NT2/D1 (cell line): ENCODE results near the gene CDK11B.
A peak's percentile ranks its signal among the peaks of the same experiment; 100 is the strongest.

ENCODE experiments used
- DNase-seq: peaks from one replicate; pipeline ENCODE4 v3.0.0-alpha.2; 2011; ENCODE audit warnings: low read depth, low spot score
- H3K27me3 ChIP-seq: 2 replicates; pipeline ENCODE4 v1.6.0; 2011; ENCODE audit warnings: mild to moderate bottlenecking; ENCODE audit not compliant: insufficient read length, insufficient read depth
- H3K36me3 ChIP-seq: 2 replicates; pipeline ENCODE4 v1.6.1; 2011; ENCODE audit warnings: mild to moderate bottlenecking, low read length, mixed read lengths; ENCODE audit not compliant: insufficient read depth, insufficient read length
- H3K4me1 ChIP-seq: 2 replicates; pipeline ENCODE4 v1.5.1; 2011; ENCODE audit not compliant: insufficient read depth, insufficient read length
- H3K4me3 ChIP-seq: 2 replicates; pipeline ENCODE4 v1.5.1; 2011; ENCODE audit warnings: low read depth; ENCODE audit not compliant: insufficient read length
- H3K9ac ChIP-seq: 2 replicates; pipeline ENCODE4 v1.6.0; 2011; ENCODE audit warnings: low read depth; ENCODE audit not compliant: insufficient read length
- H3K9me3 ChIP-seq: 2 replicates; pipeline ENCODE4 v1.5.1; 2011; ENCODE audit warnings: mild to moderate bottlenecking, low read length; ENCODE audit not compliant: insufficient read depth
- SUZ12 ChIP-seq: IDR thresholded peaks from 2 replicates; pipeline ENCODE4 v1.6.1; 2011; ENCODE audit not compliant: insufficient read length, insufficient read depth; ENCODE audit errors: extremely low read depth
- YY1 ChIP-seq: IDR thresholded peaks from 2 replicates; pipeline ENCODE4 v1.6.1; 2011; ENCODE audit not compliant: insufficient read length, insufficient read depth
- ZNF274 ChIP-seq: IDR thresholded peaks from 2 replicates; pipeline ENCODE4 v1.6.1; 2011; ENCODE audit warnings: mild to moderate bottlenecking, low read depth, low read length

Gene CDK11B

GRCh38 chr1:1614204-1614953 lies 44.4 kb downstream of the CDK11B start:
- DNase-seq = no peak
- TF ChIP-seq SUZ12 = no peak
- peaks cover 9% of the 10 kb centered on the region for H3K4me1 ChIP-seq
- H3K36me3 ChIP-seq = peaks cover 22% of the 10 kb centered on the region
- H3K9ac ChIP-seq = peak overlapping the region; percentile 85
- peak overlapping the region; percentile 95 for H3K4me3 ChIP-seq
- no peaks in the 10 kb centered on the region for H3K9me3 ChIP-seq
- H3K27me3 ChIP-seq = peaks cover 7% of the 10 kb centered on the region

DNA sequence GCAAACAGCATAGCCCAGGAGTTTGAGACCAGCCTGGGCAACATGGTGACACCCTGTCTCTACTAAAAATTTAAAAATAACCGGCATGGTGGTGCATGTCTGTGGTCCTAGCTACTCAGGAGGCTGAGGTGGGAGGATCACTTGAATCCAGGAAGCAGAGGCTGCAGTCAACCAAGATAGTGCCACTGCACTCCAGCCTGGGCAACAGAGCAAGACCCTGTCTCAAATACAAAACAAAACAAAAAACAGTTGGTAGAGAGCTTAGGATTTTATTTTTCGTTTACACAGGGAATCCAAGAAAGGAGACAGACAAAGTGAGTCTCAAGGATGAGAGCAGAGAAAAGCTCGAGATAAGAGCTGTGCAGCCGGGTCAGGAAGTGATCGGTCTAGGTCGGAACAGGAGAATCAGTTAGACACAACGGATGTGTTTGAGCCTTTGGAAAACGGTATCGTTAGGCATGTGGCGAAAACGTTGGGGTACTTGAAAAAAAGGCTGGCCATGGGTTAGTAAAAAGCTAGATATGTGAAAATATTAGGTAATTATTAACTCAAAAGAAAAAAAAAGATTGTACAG lies 45.2 kb downstream of the CDK11B start:
- Histone ChIP-seq H3K4me1 (peaks cover 9% of the 10 kb centered on the region), H3K4me3 (no peak overlapping the region), H3K9ac (no peak overlapping the region), H3K9me3 (no peaks in the 10 kb centered on the region), H3K27me3 (peaks cover 7% of the 10 kb centered on the region), H3K36me3 (peaks cover 21% of the 10 kb centered on the region)
- no peak for TF ChIP-seq ZNF274
- no peak for TF ChIP-seq SUZ12
- TF ChIP-seq YY1 = no peak
- no peak for DNase-seq

GRCh38 chr1:1612104-1612400 lies 46.8 kb downstream of the CDK11B start:
- H3K9ac ChIP-seq = no peak overlapping the region
- DNase-seq = no peak
- TF ChIP-seq YY1 (no peak), ZNF274 (no peak), SUZ12 (no peak)
- H3K4me3 ChIP-seq = no peak overlapping the region
- peaks cover 7% of the 10 kb centered on the region for H3K36me3 ChIP-seq
- peaks cover 9% of the 10 kb centered on the region for H3K4me1 ChIP-seq
- no peaks in the 10 kb centered on the region for H3K9me3 ChIP-seq
- peaks cover 7% of the 10 kb centered on the region for H3K27me3 ChIP-seq

GRCh38 chr1:1610796-1611195 lies 48.0 kb downstream of the CDK11B start:
- Histone ChIP-seq H3K4me3 (no peak overlapping the region), H3K4me1 (peaks cover 4% of the 10 kb centered on the region), H3K9me3 (no peaks in the 10 kb centered on the region), H3K27me3 (no peaks in the 10 kb centered on the region), H3K36me3 (peaks cover 7% of the 10 kb centered on the region), H3K9ac (no peak overlapping the region)
- no peak for DNase-seq
- no peak for TF ChIP-seq ZNF274
- TF ChIP-seq SUZ12 = no peak
- no peak for TF ChIP-seq YY1

DNA sequence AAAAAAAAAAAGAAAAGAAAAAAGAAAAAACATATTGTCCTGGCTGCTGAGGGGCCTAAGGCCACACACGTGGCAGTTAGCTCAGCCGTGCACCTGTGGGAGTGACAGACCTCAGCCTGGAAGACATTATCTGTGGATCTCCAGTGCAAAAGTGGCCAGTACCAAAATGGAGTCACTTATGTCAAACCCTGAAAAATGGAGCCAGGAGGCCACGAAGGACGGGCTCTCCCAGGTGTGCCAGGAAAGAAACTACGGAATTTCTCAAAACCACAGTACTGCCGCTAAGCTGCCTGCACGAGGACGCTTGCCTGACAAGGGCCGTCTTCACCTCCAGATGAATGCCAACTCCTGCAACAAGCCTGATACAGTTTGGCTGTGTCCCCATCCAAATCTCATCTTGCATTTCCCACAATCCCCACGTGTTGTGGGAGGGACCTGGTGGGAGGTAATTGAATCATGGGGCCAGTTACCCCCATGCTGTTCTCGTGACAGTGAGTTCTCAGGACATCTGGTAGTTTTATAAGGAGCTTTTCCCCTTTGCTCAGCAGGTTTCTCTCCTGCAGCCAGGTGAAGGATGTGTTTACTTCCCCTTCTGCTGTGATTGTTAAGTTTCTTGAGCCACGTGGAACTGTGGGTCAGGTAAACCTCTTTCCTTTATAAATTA lies 48.9 kb downstream of the CDK11B start:
- Histone ChIP-seq H3K9ac (no peak overlapping the region), H3K27me3 (no peaks in the 10 kb centered on the region), H3K4me3 (no peak overlapping the region), H3K4me1 (peaks cover 4% of the 10 kb centered on the region), H3K9me3 (no peaks in the 10 kb centered on the region), H3K36me3 (peaks cover 7% of the 10 kb centered on the region)
- TF ChIP-seq ZNF274 (no peak), SUZ12 (no peak), YY1 (no peak)
- DNase-seq = no peak

GRCh38 chr1:1606232-1606631 lies 52.6 kb downstream of the CDK11B start:
- Histone ChIP-seq H3K9ac (no peak overlapping the region), H3K36me3 (no peaks in the 10 kb centered on the region), H3K27me3 (peaks cover 5% of the 10 kb centered on the region), H3K4me3 (no peak overlapping the region), H3K4me1 (peaks cover 4% of the 10 kb centered on the region), H3K9me3 (no peaks in the 10 kb centered on the region)
- DNase-seq = no peak
- TF ChIP-seq ZNF274 (no peak), YY1 (no peak), SUZ12 (no peak)

DNA sequence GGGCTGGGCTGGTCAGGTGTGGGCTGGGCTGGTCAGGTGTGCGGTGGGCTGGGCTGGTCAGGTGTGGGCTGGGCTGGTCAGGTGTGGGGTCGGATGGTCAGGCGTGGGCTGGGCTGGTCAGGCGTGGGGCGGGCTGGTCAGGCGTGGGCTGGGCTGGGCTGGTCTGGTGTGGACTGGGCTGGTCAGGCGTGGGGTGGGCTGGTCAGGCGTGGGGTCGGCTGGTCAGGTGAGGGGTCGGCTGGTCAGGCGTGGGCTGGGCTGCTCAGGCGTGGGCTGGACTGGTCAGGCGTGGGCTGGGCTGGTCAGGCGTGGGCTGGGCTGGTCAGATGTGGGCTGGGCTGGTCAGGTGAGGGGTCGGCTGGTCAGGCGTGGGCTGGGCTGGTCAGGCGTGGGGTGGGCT lies 53.1 kb downstream of the CDK11B start:
- Histone ChIP-seq H3K36me3 (no peaks in the 10 kb centered on the region), H3K9me3 (no peaks in the 10 kb centered on the region), H3K27me3 (peaks cover 10% of the 10 kb centered on the region), H3K4me3 (no peak overlapping the region), H3K4me1 (peaks cover 8% of the 10 kb centered on the region), H3K9ac (no peak overlapping the region)
- DNase-seq = no peak
- no peak for TF ChIP-seq SUZ12
- no peak for TF ChIP-seq YY1
- no peak for TF ChIP-seq ZNF274
